ENCODE results near the gene ANKRD2.

- TF ChIP-seq EZH2phosphoT487 (IDR thresholded peaks at IDR 0.05; ENCODE audit: insufficient read depth, low read depth), result no peak
- no peak for TF ChIP-seq EZH2 (IDR thresholded peaks at IDR 0.05; ENCODE audit: insufficient read depth, poor library complexity, severe bottlenecking)
These were observed 33.7 kb upstream of the ANKRD2 start for GRCh38 chr10:97538839-97539238.

Data from GM23248 (cell line).